Calu3 (cell line): ENCODE data around the gene MAN2A1. TPM values are rescaled to one million over a fixed set of nuclear protein-coding genes. Genes with fewer than 3 reads are reported as not detected.

Source experiments
- BruUV-seq: library from RNA; stranded (reverse); fragments of 400-500 nt; replicated peaks from 2 replicates; lab custom pipeline; 2021; lab: Mats Ljungman, UMichigan
- CTCF ChIA-PET: fragments of 300-600 bp; sonication (Branson Sonifier 250); formaldehyde crosslinking; loops from one replicate; lab custom pipeline; 2022; ENCODE audit warnings: antibody characterized with exemption; lab: Charles Lee
- DNase-seq: peaks from one replicate; pipeline ENCODE4 v3.0.0; 2022
- H3K27ac Mint-ChIP-seq: one replicate; pipeline ENCODE4 v1.8.0; 2022; ENCODE audit warnings: mixed read lengths; ENCODE audit not compliant: unreplicated experiment
- H3K27me3 Mint-ChIP-seq: one replicate; pipeline ENCODE4 v1.8.0; 2022; ENCODE audit warnings: mixed read lengths; ENCODE audit not compliant: unreplicated experiment
- H3K36me3 Mint-ChIP-seq: one replicate; pipeline ENCODE4 v1.8.0; 2022; ENCODE audit warnings: mild to moderate bottlenecking, moderate library complexity, mixed read lengths; ENCODE audit not compliant: insufficient read depth, unreplicated experiment
- H3K4me1 Mint-ChIP-seq: one replicate; pipeline ENCODE4 v1.8.0; 2022; ENCODE audit warnings: mild to moderate bottlenecking, low read depth, mixed read lengths; ENCODE audit not compliant: unreplicated experiment
- H3K4me3 Mint-ChIP-seq: one replicate; pipeline ENCODE4 v1.8.0; 2022; ENCODE audit warnings: mild to moderate bottlenecking, low read depth, moderate library complexity, mixed read lengths; ENCODE audit not compliant: unreplicated experiment
- H3K9me3 Mint-ChIP-seq: one replicate; pipeline ENCODE4 v1.8.0; 2022; ENCODE audit warnings: low read depth, mixed read lengths; ENCODE audit not compliant: unreplicated experiment
- intact Hi-C: fragments of 100-400 bp; cut with micrococcal nuclease; formaldehyde crosslinking; loops from one replicate; pipeline ENCODE4 v1.10.0; 2022; ENCODE audit not compliant: unreplicated experiment
- total RNA-seq: library from RNA; stranded (reverse); gene quantifications from 2 replicates; pipeline ENCODE4 v1.2.3, GENCODE V29; 2022
- TF ChIP-seq, protein P1 (sequence below): fragments of 200-600 bp; IDR thresholded peaks from one replicate; pipeline ENCODE4 v1.8.0; 2022; ENCODE audit warnings: antibody characterized with exemption; ENCODE audit not compliant: unreplicated experiment

MAN2A1 gene
- total RNA-seq, 1 experiment from 2014 or later = 76.3 TPM

DNA sequence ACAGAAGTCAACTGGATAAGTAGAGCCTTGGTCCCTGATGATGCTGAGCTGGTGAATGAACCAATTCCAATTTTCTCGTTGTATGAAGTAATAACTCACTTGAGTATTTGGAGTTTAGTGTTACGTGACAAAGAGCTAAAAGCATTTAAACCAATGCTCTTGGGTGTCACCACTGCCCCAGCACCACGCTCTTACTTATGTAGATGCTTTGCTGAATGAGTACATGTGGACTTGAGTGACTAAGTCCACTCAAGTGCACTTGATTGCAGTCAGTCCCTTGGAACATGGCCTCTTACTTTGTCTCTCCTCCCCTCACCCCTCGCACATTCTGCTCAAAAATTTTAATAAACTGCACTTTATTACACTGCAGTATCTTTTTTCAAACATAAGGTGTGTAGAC, 184.0 kb downstream of the MAN2A1 start:
- DNase-seq = no peak
- no peak overlapping the region for H3K27ac Mint-ChIP-seq
- CTCF ChIA-PET = no interaction called here
- no peaks in the 10 kb centered on the region for H3K9me3 Mint-ChIP-seq
- no peaks in the 10 kb centered on the region for H3K4me1 Mint-ChIP-seq
- H3K27me3 Mint-ChIP-seq = no peaks in the 10 kb centered on the region
- BruUV-seq = no TSS peak
- no peaks in the 10 kb centered on the region for H3K36me3 Mint-ChIP-seq
- TF ChIP-seq, protein P1, sequence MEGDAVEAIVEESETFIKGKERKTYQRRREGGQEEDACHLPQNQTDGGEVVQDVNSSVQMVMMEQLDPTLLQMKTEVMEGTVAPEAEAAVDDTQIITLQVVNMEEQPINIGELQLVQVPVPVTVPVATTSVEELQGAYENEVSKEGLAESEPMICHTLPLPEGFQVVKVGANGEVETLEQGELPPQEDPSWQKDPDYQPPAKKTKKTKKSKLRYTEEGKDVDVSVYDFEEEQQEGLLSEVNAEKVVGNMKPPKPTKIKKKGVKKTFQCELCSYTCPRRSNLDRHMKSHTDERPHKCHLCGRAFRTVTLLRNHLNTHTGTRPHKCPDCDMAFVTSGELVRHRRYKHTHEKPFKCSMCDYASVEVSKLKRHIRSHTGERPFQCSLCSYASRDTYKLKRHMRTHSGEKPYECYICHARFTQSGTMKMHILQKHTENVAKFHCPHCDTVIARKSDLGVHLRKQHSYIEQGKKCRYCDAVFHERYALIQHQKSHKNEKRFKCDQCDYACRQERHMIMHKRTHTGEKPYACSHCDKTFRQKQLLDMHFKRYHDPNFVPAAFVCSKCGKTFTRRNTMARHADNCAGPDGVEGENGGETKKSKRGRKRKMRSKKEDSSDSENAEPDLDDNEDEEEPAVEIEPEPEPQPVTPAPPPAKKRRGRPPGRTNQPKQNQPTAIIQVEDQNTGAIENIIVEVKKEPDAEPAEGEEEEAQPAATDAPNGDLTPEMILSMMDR = no peak
- H3K4me3 Mint-ChIP-seq = no peak overlapping the region
- intact Hi-C loops = no loop called here

DNA sequence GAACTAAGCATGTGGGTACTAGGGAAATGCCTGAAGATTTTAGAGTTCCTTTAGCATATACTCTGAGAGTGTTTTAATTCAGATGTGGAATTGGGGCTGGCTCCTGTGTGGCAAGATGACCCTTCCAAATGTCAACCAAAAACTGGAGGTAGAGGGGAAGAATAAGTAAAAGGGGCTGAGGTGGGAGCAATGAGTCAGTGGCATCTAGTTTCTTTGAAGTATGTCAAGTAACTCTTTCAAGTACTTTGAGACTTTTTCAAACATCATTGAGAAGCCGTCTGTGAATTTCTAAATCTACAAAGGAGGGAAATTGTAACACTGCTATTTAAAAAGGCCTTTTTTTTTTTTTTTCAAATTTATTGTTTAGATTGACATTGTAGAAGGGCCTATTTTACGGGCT, 184.4 kb downstream of the MAN2A1 start:
- no TSS peak for BruUV-seq

DNA sequence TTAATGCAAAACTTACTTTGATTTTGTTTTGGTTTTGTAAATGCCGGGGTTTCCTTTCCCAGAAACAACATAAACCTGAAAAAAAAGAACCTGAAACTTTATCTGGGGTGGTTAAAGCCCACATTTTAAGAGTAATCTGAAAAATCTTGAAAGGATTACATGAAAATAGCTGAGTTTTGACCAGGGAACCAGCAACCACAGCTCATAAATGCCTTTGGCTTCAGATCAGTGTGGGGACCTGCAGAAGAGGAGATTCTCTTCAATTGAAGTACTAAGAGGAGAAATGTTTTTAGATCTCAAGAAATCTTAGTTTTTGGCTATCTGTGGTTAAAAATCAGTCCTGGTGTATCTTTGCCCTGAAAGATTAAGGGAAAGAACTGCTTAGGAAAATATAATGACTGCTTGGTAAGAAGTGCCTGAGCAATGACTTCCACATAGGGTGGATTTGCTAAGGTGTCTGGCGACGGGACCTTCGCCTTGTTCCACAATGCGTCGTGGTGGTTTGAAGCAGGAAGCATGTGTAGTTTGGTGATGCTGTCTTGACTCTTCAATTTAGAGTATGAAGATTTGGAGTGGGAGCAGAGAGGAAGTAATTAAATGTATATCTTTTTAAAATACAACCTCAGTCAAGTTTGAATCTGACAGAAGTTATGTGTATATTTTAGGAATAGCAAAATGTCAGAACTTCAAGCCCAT, 186.5 kb downstream of the MAN2A1 start:
- H3K27me3 Mint-ChIP-seq = no peaks in the 10 kb centered on the region
- H3K36me3 Mint-ChIP-seq = no peaks in the 10 kb centered on the region
- CTCF ChIA-PET = interaction anchor here (0.6 kb wide), 1 partner anchor 66 kb away, joined by 3 read pairs; no protein-coding TSS in a partner anchor
- TF ChIP-seq, protein P1 = no peak
- intact Hi-C loops = no loop called here
- no peak for DNase-seq
- no peak overlapping the region for H3K27ac Mint-ChIP-seq
- H3K9me3 Mint-ChIP-seq = no peaks in the 10 kb centered on the region
- H3K4me1 Mint-ChIP-seq = no peaks in the 10 kb centered on the region
- no peak overlapping the region for H3K4me3 Mint-ChIP-seq
- no TSS peak for BruUV-seq

More for the DNA sequence above, 184.4 kb downstream of the MAN2A1 start:
- no peak overlapping the region for H3K27ac Mint-ChIP-seq
- H3K4me1 Mint-ChIP-seq = no peaks in the 10 kb centered on the region
- H3K9me3 Mint-ChIP-seq = no peaks in the 10 kb centered on the region
- intact Hi-C loops = no loop called here
- DNase-seq = no peak
- CTCF ChIA-PET = no interaction called here
- H3K27me3 Mint-ChIP-seq = no peaks in the 10 kb centered on the region
- H3K4me3 Mint-ChIP-seq = no peak overlapping the region
- no peaks in the 10 kb centered on the region for H3K36me3 Mint-ChIP-seq
- TF ChIP-seq, protein P1 = no peak

DNA sequence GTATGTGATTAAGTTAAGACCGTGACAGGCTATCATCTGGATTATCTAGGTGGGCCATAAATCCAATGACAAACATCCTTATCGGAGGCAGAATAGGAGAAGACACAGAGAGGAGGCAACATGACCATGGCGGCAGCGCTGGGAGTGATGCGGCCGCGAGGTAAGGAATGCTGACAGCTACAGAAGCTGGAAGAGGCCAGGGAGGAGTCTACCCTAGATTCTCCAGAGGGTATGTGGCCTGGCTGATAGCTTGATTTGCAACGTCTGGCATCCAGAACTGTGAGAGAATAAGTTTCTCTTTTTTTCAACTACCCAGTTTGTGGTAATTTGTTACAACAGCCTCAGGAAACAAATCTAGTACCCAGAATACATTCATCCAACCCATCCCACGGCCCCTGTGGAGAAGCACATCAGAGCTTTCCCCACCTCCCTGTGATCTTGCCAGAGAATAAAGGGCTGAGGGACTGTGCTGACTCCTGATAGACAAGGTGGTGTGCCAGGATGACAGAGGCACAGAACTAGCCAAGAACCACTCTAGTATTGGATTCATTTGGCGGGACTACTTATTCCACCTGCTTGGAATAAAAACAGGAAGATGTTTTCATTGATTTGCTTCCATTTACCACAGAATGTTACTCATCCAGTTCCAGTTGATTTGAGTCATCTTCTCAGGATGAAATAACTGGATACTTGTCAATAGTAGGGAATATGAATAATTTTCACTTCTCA, 187.4 kb downstream of the MAN2A1 start:
- intact Hi-C loops = no loop called here
- BruUV-seq = no TSS peak
- H3K4me3 Mint-ChIP-seq = no peak overlapping the region

More for the DNA sequence above, 187.4 kb downstream of the MAN2A1 start:
- TF ChIP-seq, protein P1 = no peak
- Mint-ChIP-seq H3K9me3 (no peaks in the 10 kb centered on the region), H3K27me3 (no peaks in the 10 kb centered on the region), H3K4me1 (no peaks in the 10 kb centered on the region), H3K27ac (no peak overlapping the region), H3K36me3 (no peaks in the 10 kb centered on the region)
- CTCF ChIA-PET = no interaction called here
- no peak for DNase-seq
